Neural crest cell (in vitro differentiated cells): ENCODE data around the gene C10orf95. TPM values are rescaled to one million over a fixed set of nuclear protein-coding genes. Genes with fewer than 3 reads are reported as not detected.

Experiments used
- DNase-seq: peaks from one replicate; pipeline ENCODE4 v3.0.0; 2021; ENCODE audit warnings: low read depth, mixed read lengths, low spot score
- H3K27ac Mint-ChIP-seq: one replicate; pipeline ENCODE4 v1.8.0; 2021; ENCODE audit warnings: mild to moderate bottlenecking, mixed read lengths; ENCODE audit not compliant: unreplicated experiment
- H3K27me3 Mint-ChIP-seq: 2 replicates; pipeline ENCODE4 v1.8.0; 2021; ENCODE audit warnings: low read depth, mild to moderate bottlenecking, mixed read lengths
- H3K36me3 Mint-ChIP-seq: 2 replicates; pipeline ENCODE4 v1.8.0; 2021; ENCODE audit warnings: low read depth, mild to moderate bottlenecking, mixed read lengths
- H3K4me1 Mint-ChIP-seq: 2 replicates; pipeline ENCODE4 v1.8.0; 2021; ENCODE audit warnings: mixed read lengths
- H3K4me3 Mint-ChIP-seq: one replicate; pipeline ENCODE4 v1.8.0; 2021; ENCODE audit warnings: mild to moderate bottlenecking, mixed read lengths
- H3K9me3 Mint-ChIP-seq: 2 replicates; pipeline ENCODE4 v1.8.0; 2021; ENCODE audit warnings: mixed read lengths
- total RNA-seq: library from RNA; stranded (reverse); gene quantifications from 2 replicates; pipeline ENCODE4 v1.2.1, GENCODE V29; 2021
- TF ChIP-seq, protein P1 (sequence below): fragments of 200-600 bp; sonication (generic); conservative IDR thresholded peaks from 2 replicates; pipeline ENCODE4 v1.5.0; 2021; ENCODE audit warnings: antibody characterized with exemption, mild to moderate bottlenecking

Gene C10orf95
- total RNA-seq, 1 donor from 2014 or later, result 0.21 TPM

DNA sequence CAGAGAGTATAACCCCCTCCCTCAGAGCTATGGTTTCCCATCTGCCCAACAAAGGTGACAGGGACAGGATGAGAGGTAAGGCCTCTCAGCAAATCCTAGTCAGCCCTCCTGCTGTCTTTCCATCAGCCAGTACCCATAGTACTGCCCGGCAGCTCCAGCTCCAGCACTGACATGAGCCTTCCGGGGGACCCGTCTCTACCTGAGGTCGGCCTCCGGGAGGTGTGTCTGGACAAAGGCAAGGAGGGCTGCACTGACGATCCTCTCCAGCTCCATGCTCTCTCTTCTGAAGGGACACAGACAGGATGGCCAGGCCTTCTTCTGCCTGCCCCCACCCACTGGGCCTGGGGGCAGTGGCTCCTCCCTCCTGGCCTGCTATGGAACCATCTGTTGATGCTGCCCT lies 26.4 kb downstream of the C10orf95 start:
- peak overlapping the region; percentile 77 for H3K4me3 Mint-ChIP-seq
- peaks cover 8% of the 10 kb centered on the region for H3K27me3 Mint-ChIP-seq
- no peaks in the 10 kb centered on the region for H3K9me3 Mint-ChIP-seq
- TF ChIP-seq, protein P1, sequence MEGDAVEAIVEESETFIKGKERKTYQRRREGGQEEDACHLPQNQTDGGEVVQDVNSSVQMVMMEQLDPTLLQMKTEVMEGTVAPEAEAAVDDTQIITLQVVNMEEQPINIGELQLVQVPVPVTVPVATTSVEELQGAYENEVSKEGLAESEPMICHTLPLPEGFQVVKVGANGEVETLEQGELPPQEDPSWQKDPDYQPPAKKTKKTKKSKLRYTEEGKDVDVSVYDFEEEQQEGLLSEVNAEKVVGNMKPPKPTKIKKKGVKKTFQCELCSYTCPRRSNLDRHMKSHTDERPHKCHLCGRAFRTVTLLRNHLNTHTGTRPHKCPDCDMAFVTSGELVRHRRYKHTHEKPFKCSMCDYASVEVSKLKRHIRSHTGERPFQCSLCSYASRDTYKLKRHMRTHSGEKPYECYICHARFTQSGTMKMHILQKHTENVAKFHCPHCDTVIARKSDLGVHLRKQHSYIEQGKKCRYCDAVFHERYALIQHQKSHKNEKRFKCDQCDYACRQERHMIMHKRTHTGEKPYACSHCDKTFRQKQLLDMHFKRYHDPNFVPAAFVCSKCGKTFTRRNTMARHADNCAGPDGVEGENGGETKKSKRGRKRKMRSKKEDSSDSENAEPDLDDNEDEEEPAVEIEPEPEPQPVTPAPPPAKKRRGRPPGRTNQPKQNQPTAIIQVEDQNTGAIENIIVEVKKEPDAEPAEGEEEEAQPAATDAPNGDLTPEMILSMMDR, result no peak
- no peak for DNase-seq
- no peak overlapping the region for H3K27ac Mint-ChIP-seq
- peaks cover 66% of the 10 kb centered on the region for H3K4me1 Mint-ChIP-seq
- peaks cover 2% of the 10 kb centered on the region for H3K36me3 Mint-ChIP-seq

DNA sequence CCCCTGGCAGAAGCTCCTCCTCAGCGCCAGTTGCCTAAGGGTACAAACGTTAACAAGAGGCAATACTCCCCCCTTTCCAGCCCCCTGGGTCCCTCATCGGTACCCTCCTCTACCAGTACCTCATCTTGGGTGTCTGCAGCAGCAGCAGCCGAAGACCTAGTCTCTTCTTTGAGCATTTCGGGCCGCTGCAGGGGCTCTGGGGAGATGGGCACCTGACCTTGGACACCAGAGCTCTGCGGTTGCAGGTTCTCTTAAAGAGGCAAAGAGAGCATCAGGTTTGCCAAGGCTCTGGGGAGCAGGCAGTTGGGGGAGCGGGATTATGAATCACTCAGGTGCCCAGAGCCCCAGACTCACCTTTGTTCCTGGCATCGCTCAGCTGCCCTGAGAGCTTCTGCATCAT lies 27.2 kb downstream of the C10orf95 start:
- TF ChIP-seq, protein P1, result no peak
- Mint-ChIP-seq H3K4me3 (peak overlapping the region; percentile 77), H3K27ac (no peak overlapping the region), H3K27me3 (peaks cover 10% of the 10 kb centered on the region), H3K4me1 (peaks cover 68% of the 10 kb centered on the region), H3K9me3 (no peaks in the 10 kb centered on the region), H3K36me3 (peaks cover 2% of the 10 kb centered on the region)
- no peak for DNase-seq

DNA sequence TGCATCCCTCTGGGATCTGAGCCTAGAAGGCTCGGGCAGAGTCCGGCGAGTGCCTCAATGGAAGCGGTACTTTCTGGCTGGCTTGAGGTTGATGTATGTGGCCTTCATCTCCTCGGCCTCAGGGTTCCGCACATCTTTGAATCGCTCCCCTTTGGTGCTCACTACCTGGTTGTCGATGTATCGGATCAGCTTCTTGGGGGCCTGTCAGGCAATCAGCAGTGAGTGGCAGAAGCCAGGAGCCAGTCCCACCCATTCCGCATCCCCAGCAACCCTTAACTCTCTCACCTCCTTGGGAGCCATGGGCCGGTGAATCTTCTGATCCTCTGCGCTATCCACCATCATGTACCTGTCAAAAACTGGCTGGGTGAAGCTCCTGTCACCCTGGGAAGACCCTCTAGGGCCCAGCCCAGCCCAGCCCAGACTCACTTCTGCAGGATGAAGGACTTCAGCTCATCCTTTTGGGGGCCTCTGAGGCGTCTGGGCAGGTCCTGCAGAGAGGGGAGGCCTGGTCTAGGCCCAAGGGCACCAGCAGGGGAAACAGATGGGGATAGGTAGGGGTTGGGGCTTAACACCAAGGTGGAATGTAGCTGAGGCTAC lies 27.9 kb downstream of the C10orf95 start:
- Mint-ChIP-seq H3K27me3 (peaks cover 11% of the 10 kb centered on the region), H3K4me1 (peaks cover 71% of the 10 kb centered on the region), H3K4me3 (peak overlapping the region; percentile 94), H3K27ac (no peak overlapping the region), H3K36me3 (peaks cover 2% of the 10 kb centered on the region), H3K9me3 (no peaks in the 10 kb centered on the region)
- TF ChIP-seq, protein P1, result no peak
- DNase-seq, result no peak

DNA sequence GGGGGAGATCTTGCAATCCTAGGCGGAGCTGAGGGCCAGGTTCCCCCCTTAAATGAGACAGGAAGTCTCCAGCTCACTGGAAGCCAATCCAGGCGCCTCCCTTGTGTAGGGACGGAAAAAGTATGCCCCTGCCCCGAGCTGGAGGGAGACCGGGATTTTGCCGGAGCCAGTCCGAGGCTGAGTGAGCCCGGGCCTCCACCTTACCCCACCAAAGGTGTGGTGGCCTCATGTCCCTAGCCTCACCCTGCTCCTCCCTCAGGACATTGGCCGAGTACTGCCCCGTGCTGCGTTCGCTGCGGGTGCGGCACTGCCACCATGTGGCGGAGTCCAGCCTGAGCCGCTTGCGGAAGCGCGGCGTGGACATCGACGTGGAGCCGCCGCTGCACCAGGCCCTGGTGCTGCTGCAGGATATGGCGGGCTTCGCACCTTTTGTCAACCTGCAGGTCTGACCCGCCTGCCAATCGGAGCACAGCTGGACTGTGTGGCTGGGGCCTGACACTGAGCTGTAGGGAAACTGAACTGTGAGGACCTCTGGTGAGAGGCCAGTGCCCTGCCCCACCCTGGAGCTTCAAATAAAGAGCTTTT lies 28.7 kb downstream of the C10orf95 start:
- no peak overlapping the region for H3K27ac Mint-ChIP-seq
- peak; percentile 71 for DNase-seq
- TF ChIP-seq, protein P1, result peak; percentile 78
- peak overlapping the region; percentile 94 for H3K4me3 Mint-ChIP-seq
- peaks cover 76% of the 10 kb centered on the region for H3K4me1 Mint-ChIP-seq
- H3K36me3 Mint-ChIP-seq, result peaks cover 2% of the 10 kb centered on the region
- peaks cover 11% of the 10 kb centered on the region for H3K27me3 Mint-ChIP-seq
- no peaks in the 10 kb centered on the region for H3K9me3 Mint-ChIP-seq

DNA sequence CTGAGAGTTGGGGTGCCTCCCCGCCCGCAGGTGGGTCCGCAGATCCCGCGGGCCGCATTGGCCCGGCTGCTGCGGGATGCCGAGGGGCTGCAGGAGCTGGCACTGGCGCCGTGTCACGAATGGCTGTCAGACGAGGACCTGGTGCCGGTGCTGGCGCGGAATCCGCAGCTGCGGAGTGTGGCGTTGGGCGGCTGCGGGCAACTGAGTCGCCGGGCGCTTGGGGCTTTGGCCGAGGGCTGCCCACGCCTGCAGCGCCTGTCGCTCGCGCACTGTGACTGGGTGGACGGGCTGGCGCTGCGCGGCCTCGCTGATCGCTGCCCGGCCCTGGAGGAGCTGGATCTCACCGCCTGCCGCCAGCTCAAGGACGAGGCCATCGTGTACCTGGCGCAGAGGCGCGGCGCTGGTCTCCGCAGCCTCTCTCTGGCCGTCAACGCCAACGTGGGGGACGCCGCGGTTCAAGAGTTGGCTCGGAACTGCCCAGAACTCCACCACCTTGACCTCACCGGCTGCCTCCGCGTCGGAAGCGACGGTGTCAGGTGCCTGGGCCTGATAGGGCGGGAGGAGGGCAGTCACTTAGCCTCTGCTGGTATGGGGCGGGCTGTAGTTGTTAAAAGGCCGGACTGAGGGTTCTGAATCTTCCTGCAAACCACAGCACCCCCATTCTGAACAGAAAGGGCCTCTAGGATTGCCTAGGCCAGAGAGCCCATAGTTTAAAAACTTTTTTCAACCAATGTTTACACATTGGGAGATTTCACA lies 29.4 kb downstream of the C10orf95 start:
- no peak overlapping the region for H3K27ac Mint-ChIP-seq
- H3K27me3 Mint-ChIP-seq, result peaks cover 11% of the 10 kb centered on the region
- no peaks in the 10 kb centered on the region for H3K9me3 Mint-ChIP-seq
- DNase-seq, result no peak
- TF ChIP-seq, protein P1, result no peak
- peak overlapping the region; percentile 94 for H3K4me3 Mint-ChIP-seq
- H3K4me1 Mint-ChIP-seq, result peaks cover 75% of the 10 kb centered on the region
- H3K36me3 Mint-ChIP-seq, result peaks cover 2% of the 10 kb centered on the region
